HepG2 (cell line): ENCODE results near the gene CYB5R2.

Experiments
- POLR2A ChIP-seq, 2 experiments: IDR thresholded peaks; 2 replicates each; pipeline ENCODE4 v1.6.1; 2011; ENCODE audit warnings: low read depth in 2 of 2, low read length in 2 of 2, mild to moderate bottlenecking in 1 of 2, moderate library complexity in 1 of 2; ENCODE audit not compliant: insufficient read depth in 1 of 2
- ZBTB43 ChIP-seq: sonication (generic); formaldehyde crosslinking; conservative IDR thresholded peaks from 2 replicates; pipeline ENCODE4 v1.4.0; 2020; ENCODE audit warnings: missing genetic modification reagents
- TF ChIP-seq, protein P1 (sequence below): sonication (generic); formaldehyde crosslinking; IDR thresholded peaks from 2 replicates; pipeline ENCODE4 v1.5.0; 2020; ENCODE audit warnings: mild to moderate bottlenecking, missing genetic modification reagents, moderate library complexity

GRCh38 chr11:7622721-7623120 is 50.6 kb downstream of the CYB5R2 start:
- TF ChIP-seq ZBTB43 (CRISPR knock-in tag) = no peak
- TF ChIP-seq POLR2A (IDR thresholded peaks at IDR 0.05; ENCODE audit: insufficient read depth in 1 of 2, low read depth in 2 of 2, low read length in 2 of 2) = no peak
- TF ChIP-seq, protein P1, sequence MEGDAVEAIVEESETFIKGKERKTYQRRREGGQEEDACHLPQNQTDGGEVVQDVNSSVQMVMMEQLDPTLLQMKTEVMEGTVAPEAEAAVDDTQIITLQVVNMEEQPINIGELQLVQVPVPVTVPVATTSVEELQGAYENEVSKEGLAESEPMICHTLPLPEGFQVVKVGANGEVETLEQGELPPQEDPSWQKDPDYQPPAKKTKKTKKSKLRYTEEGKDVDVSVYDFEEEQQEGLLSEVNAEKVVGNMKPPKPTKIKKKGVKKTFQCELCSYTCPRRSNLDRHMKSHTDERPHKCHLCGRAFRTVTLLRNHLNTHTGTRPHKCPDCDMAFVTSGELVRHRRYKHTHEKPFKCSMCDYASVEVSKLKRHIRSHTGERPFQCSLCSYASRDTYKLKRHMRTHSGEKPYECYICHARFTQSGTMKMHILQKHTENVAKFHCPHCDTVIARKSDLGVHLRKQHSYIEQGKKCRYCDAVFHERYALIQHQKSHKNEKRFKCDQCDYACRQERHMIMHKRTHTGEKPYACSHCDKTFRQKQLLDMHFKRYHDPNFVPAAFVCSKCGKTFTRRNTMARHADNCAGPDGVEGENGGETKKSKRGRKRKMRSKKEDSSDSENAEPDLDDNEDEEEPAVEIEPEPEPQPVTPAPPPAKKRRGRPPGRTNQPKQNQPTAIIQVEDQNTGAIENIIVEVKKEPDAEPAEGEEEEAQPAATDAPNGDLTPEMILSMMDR (CRISPR knock-in tag) = no peak
